H1 (cell line): Measurements from ENCODE around the gene SNTG2. TPM values are rescaled to one million over a fixed set of nuclear protein-coding genes. Genes with fewer than 3 reads are reported as not detected.
A peak's percentile ranks its signal among the peaks of the same experiment; 100 is the strongest.

Experiments
- CTCF ChIA-PET: fragments of 300-600 bp; sonication (Branson Sonifier 250); formaldehyde crosslinking; loops from one replicate; lab custom pipeline; 2021; ENCODE audit not compliant: partially characterized antibody; lab: Charles Lee
- POLR2A ChIA-PET: fragments of 300-600 bp; sonication (Branson Sonifier 250); formaldehyde crosslinking; loops from one replicate; lab custom pipeline; 2021; ENCODE audit warnings: inconsistent platforms; ENCODE audit not compliant: partially characterized antibody; lab: Charles Lee
- DNase-seq, 2 experiments: peaks; one replicate each; pipeline versions ENCODE4 v3.0.0 to v3.0.0-alpha.2; 2010 to 2022; ENCODE audit warnings: low spot score in 2 of 2, low read depth in 1 of 2, mixed read lengths in 1 of 2
- FAIRE-seq: peaks from 2 replicates; lab custom pipeline; 2011; peaks lifted over from hg19 to GRCh38; lab: Jason Lieb, UNC
- H2AFZ ChIP-seq: 2 replicates; pipeline ENCODE4 v1.8.1; 2012; ENCODE audit warnings: low read length, inconsistent platforms
- H2AK5ac ChIP-seq: 2 replicates; pipeline ENCODE4 v1.6.1; 2013; ENCODE audit warnings: low read depth, low read length
- H2BK120ac ChIP-seq: replicated peaks from 2 replicates; pipeline ENCODE3; 2013; ENCODE audit warnings: low read depth, low read length, inconsistent platforms
- H2BK12ac ChIP-seq: 2 replicates; pipeline ENCODE4 v1.6.1; 2013; ENCODE audit warnings: low read depth, low read length
- H2BK15ac ChIP-seq: 2 replicates; pipeline ENCODE4 v1.6.1; 2013; ENCODE audit warnings: low read length
- H2BK20ac ChIP-seq: 2 replicates; pipeline ENCODE4 v1.6.1; 2013; ENCODE audit warnings: low read length
- H2BK5ac ChIP-seq: 2 replicates; pipeline ENCODE4 v1.6.1; 2013; ENCODE audit warnings: low read depth, low read length
- H3K14ac ChIP-seq: 2 replicates; pipeline ENCODE4 v1.6.1; 2013; ENCODE audit warnings: inconsistent platforms; ENCODE audit not compliant: insufficient read length
- H3K18ac ChIP-seq: 2 replicates; pipeline ENCODE4 v1.6.1; 2013; ENCODE audit warnings: low read length; ENCODE audit errors: extremely low read depth
- H3K23ac ChIP-seq: 2 replicates; pipeline ENCODE4 v1.6.1; 2013; ENCODE audit warnings: inconsistent platforms; ENCODE audit not compliant: insufficient read length
- H3K23me2 ChIP-seq: 2 replicates; pipeline ENCODE4 v1.6.1; 2013; ENCODE audit warnings: low read depth, low read length
- H3K27ac ChIP-seq: 2 replicates; pipeline ENCODE4 v1.6.1; 2011; ENCODE audit warnings: low read depth, low read length, inconsistent platforms
- H3K27me3 ChIP-seq, 4 experiments: replicated peaks in 1 of 4; 1 replicate in 1 of 4; 2 replicates in 3 of 4; pipeline versions ENCODE4 v1.6.1 to v1.8.1; 2011 to 2013; ENCODE audit warnings: low read length in 3 of 4, mild to moderate bottlenecking in 3 of 4, inconsistent platforms in 2 of 4, mixed read lengths in 2 of 4, moderate library complexity in 1 of 4; ENCODE audit not compliant: control insufficient read depth in 3 of 4, insufficient read depth in 3 of 4; ENCODE audit errors: extremely low read depth in 1 of 4
- H3K36me3 ChIP-seq, 4 experiments: 2 replicates each; pipeline versions ENCODE4 v1.6.1 to v1.8.1; 2011 to 2013; ENCODE audit warnings: mild to moderate bottlenecking in 4 of 4, low read length in 3 of 4, moderate library complexity in 2 of 4, control low read depth in 1 of 4, inconsistent platforms in 1 of 4; ENCODE audit not compliant: insufficient read depth in 4 of 4, control insufficient read depth in 2 of 4
- H3K4ac ChIP-seq: replicated peaks from 2 replicates; pipeline ENCODE3; 2013; ENCODE audit warnings: low read length, low read depth, mixed read lengths, inconsistent platforms; ENCODE audit not compliant: insufficient read length
- H3K4me1 ChIP-seq, 4 experiments: replicated peaks in 1 of 4; 1 replicate in 1 of 4; 2 replicates in 3 of 4; pipeline versions ENCODE4 v1.6.1 to v1.8.1; 2011 to 2013; ENCODE audit warnings: low read length in 3 of 4, inconsistent platforms in 2 of 4, mixed read lengths in 1 of 4; ENCODE audit not compliant: insufficient read depth in 4 of 4, control insufficient read depth in 3 of 4
- H3K4me2 ChIP-seq, 2 experiments: 2 replicates each; pipeline versions ENCODE4 v1.6.1 to v1.8.1; 2011 to 2013; ENCODE audit warnings: low read depth in 2 of 2, low read length in 2 of 2, control low read depth in 1 of 2, inconsistent platforms in 1 of 2, mild to moderate bottlenecking in 1 of 2; ENCODE audit not compliant: insufficient read depth in 1 of 2
- H3K4me3 ChIP-seq, 4 experiments: fragments of 200-600, 300-600 bp in 1 of 4; sonication (generic), shearing (Covaris generic), sonication (Bioruptor Twin) in 1 of 4; 2 replicates each; pipeline versions ENCODE4 v1.5.1 to v1.8.1; 2011 to 2016; ENCODE audit warnings: low read length in 4 of 4, low read depth in 3 of 4, control low read depth in 2 of 4, inconsistent platforms in 2 of 4, mild to moderate bottlenecking in 2 of 4, mixed read lengths in 1 of 4, moderate library complexity in 1 of 4; ENCODE audit not compliant: insufficient read depth in 2 of 4; ENCODE audit errors: extremely low read depth in 1 of 4
- H3K56ac ChIP-seq: replicated peaks from 2 replicates; pipeline ENCODE3; 2013; ENCODE audit warnings: low read depth, mild to moderate bottlenecking, mixed read lengths, low read length, inconsistent platforms; ENCODE audit not compliant: insufficient read length
- H3K79me1 ChIP-seq: 2 replicates; pipeline ENCODE4 v1.6.1; 2013; ENCODE audit warnings: low read depth, low read length, control low read depth
- H3K79me2 ChIP-seq, 2 experiments: 2 replicates each; pipeline versions ENCODE4 v1.6.1 to v1.8.1; 2012 to 2013; ENCODE audit warnings: low read length in 2 of 2, mild to moderate bottlenecking in 2 of 2, inconsistent platforms in 1 of 2; ENCODE audit not compliant: insufficient read depth in 2 of 2, control insufficient read depth in 1 of 2
- H3K9ac ChIP-seq, 4 experiments: replicated peaks in 1 of 4; 1 replicate in 1 of 4; 2 replicates in 3 of 4; pipeline versions ENCODE4 v1.6.1 to v1.8.1; 2011 to 2013; ENCODE audit warnings: low read depth in 3 of 4, low read length in 3 of 4, control low read depth in 2 of 4, mild to moderate bottlenecking in 2 of 4, moderate library complexity in 2 of 4, inconsistent platforms in 1 of 4; ENCODE audit errors: extremely low read depth in 1 of 4
- H3K9me3 ChIP-seq, 2 experiments: 2 replicates each; pipeline versions ENCODE4 v1.6.1 to v1.8.1; 2012 to 2013; ENCODE audit warnings: mild to moderate bottlenecking in 2 of 2, moderate library complexity in 2 of 2, control low read depth in 1 of 2, inconsistent platforms in 1 of 2, low read depth in 1 of 2, low read length in 1 of 2, mixed read lengths in 1 of 2; ENCODE audit not compliant: insufficient read depth in 2 of 2
- H4K20me1 ChIP-seq, 2 experiments: replicated peaks in 1 of 2; 2 replicates each; pipeline versions ENCODE3 to v1.8.1; 2011 to 2013; ENCODE audit warnings: inconsistent platforms in 2 of 2, low read length in 2 of 2, mild to moderate bottlenecking in 1 of 2; ENCODE audit not compliant: insufficient read depth in 2 of 2, control insufficient read depth in 1 of 2
- H4K5ac ChIP-seq: 2 replicates; pipeline ENCODE4 v1.6.1; 2013; ENCODE audit warnings: low read length, low read depth, mixed read lengths, inconsistent platforms; ENCODE audit not compliant: insufficient read length
- H4K8ac ChIP-seq: 2 replicates; pipeline ENCODE4 v1.8.0; 2013; ENCODE audit warnings: mild to moderate bottlenecking, moderate library complexity, low read length, inconsistent platforms; ENCODE audit not compliant: insufficient read depth; ENCODE audit errors: extremely low read depth
- H4K91ac ChIP-seq: replicated peaks from 2 replicates; pipeline ENCODE3; 2013; ENCODE audit warnings: low read length, mixed read lengths, inconsistent platforms; ENCODE audit not compliant: insufficient read length
- BRCA1 ChIP-seq: IDR thresholded peaks from 2 replicates; pipeline ENCODE4 v1.6.1; 2012; ENCODE audit warnings: low read depth, low read length, improper control_type of control experiment
- CTBP2 ChIP-seq: IDR thresholded peaks from 2 replicates; pipeline ENCODE4 v1.7.0; 2011; ENCODE audit warnings: borderline replicate concordance, mild to moderate bottlenecking, moderate library complexity, mixed read lengths, low read length; ENCODE audit not compliant: insufficient read depth, insufficient read length
- PHF8 ChIP-seq: fragments of 200-600 bp; sonication (generic); conservative IDR thresholded peaks from 2 replicates; pipeline ENCODE4 v1.7.1; 2012; ENCODE audit warnings: low read depth, mild to moderate bottlenecking, inconsistent platforms, low read length, moderate library complexity
- POLR2AphosphoS5 ChIP-seq: IDR thresholded peaks from 2 replicates; pipeline ENCODE4 v1.6.1; 2011; ENCODE audit warnings: low read depth, low read length
- RXRA ChIP-seq: IDR thresholded peaks from 2 replicates; pipeline ENCODE4 v1.6.1; 2011; ENCODE audit warnings: low read depth, mild to moderate bottlenecking, low read length, moderate library complexity; ENCODE audit not compliant: insufficient read depth
- WGBS, 2 experiments: shearing (Covaris generic) in 1 of 2; methylation state at CpG; one replicate each; pipeline versions ENCODE4 v1.1.6 to v1.1.7; 2013 to 2015; ENCODE audit warnings: low lambda C conversion rate in 2 of 2, mixed read lengths in 2 of 2, inconsistent platforms in 1 of 2, low coverage in 1 of 2, missing lambda C conversion rate in 1 of 2; ENCODE audit not compliant: insufficient replicate concordance in 2 of 2, insufficient coverage in 1 of 2, insufficient read length in 1 of 2; ENCODE audit errors: extremely low coverage in 1 of 2, missing lambda C conversion rate in 1 of 2; 5-methylcytosine and 5-hydroxymethylcytosine counted together
- polyA plus RNA-seq, 7 experiments: library from polyadenylated mRNA; depleted of rRNA in 3 of 7; stranded (reverse) in 5 of 7; unstranded in 2 of 7; fragments of >200 nt in 5 of 7; fragments of 200-250 nt in 2 of 7; gene quantifications; 1 replicate in 5 of 7; 2 replicates in 1 of 7; 4 replicates in 1 of 7; pipeline versions ENCODE4 v1.2.1 to v1.2.3, GENCODE V29; 2011 to 2013; ENCODE audit warnings: missing spikeins in 2 of 7, mixed read lengths in 2 of 7
- total RNA-seq: library from RNA; stranded (reverse); fragmentation: NEBNext Ultra II Directional; extraction: Animal tissue kit (Norgen Biotek cat#: 25700); gene quantifications from 2 replicates; pipeline ENCODE4 v1.2.1, GENCODE V29; 2021

SNTG2 gene
- total and polyA plus RNA-seq, 2 of the 8 experiments (the other 6 are each of a cell fraction or from before 2014, with no cell fraction given) = 6.6 to 18.1 TPM

DNA sequence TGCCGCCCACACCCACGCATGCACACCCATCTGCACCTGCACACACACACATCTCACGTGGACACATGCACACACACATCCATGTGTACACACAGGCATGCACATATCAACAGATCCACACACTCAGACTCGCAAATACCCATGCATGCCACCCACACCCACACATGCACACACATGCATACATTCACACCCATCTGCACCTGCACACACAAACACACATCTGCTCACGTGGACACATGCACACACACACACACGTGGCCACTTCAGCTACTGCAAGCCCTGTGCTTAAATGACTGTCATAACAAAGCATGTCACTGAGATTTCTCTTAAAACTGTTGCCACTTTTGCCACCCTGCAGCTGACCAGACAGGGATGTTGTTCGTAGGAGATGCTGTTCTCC is 186.6 kb downstream of the SNTG2 start:
- CTCF ChIA-PET = interaction anchor here (0.8 to 2.1 kb wide), 5 partner anchors 11 to 422 kb away, joined by 3 to 7 read pairs (median 3); no protein-coding TSS in a partner anchor
- no peak overlapping the region for H3K14ac ChIP-seq
- POLR2A ChIA-PET = no interaction called here

More for the DNA sequence above, 186.6 kb downstream of the SNTG2 start:
- TF ChIP-seq POLR2AphosphoS5 (peak; percentile 35; the same call in 1 of the 2 replicates), BRCA1 (no peak), CTBP2 (no peak), PHF8 (no peak), RXRA (no peak)
- Histone ChIP-seq H3K4me1 (no peaks in the 10 kb centered on the region), H3K4ac (no peak overlapping the region), H4K5ac (no peak overlapping the region), H4K91ac (no peak overlapping the region), H3K18ac (no peak overlapping the region), H4K8ac (no peak overlapping the region; the same call in 1 of the 2 replicates), H4K20me1 (peaks cover 0 to 3% of the 10 kb centered on the region in 2 experiments), H2BK20ac (peak overlapping the region; percentile 48; the same call in 1 of the 2 replicates), H3K4me2 (no peak overlapping the region), H3K4me3 (no peak overlapping the region), H3K27me3 (no peaks in the 10 kb centered on the region), H3K9me3 (no peaks in the 10 kb centered on the region), H3K23ac (no peak overlapping the region), H2AFZ (no peak overlapping the region), H3K79me2 (no peaks in the 10 kb centered on the region), H3K36me3 (no peaks in the 10 kb centered on the region; a peak in 2 of 8 replicates), H3K9ac (no peak overlapping the region), H3K27ac (no peak overlapping the region), H2BK15ac (no peak overlapping the region), H2BK5ac (no peak overlapping the region), H3K79me1 (no peaks in the 10 kb centered on the region; the same call in 1 of the 2 replicates), H3K56ac (no peak overlapping the region), H2BK12ac (no peak overlapping the region), H3K23me2 (no peaks in the 10 kb centered on the region; the same call in 1 of the 2 replicates), H2AK5ac (peak overlapping the region; percentile 76; the same call in 1 of the 2 replicates), H2BK120ac (no peak overlapping the region)
- no peak for FAIRE-seq
- DNase-seq = no peak
- 92% methylated on average over 7 of the region's 7 CpGs; no CpG with 5 or more reads in 1 of the 2 experiments for WGBS, 2 experiments
